HG03135 (cell line): ENCODE measurements around the gene GLP1R.

Experiments used
- ATAC-seq: cut with Tn5 transposase; IDR thresholded peaks from one replicate; pipeline ENCODE4 v1.9.1; 2021; ENCODE audit warnings: mild to moderate bottlenecking, moderate library complexity; ENCODE audit not compliant: unreplicated experiment

The GLP1R gene

GRCh38 chr6:39043776-39044175 is 4.8 kb upstream of the GLP1R start:
- ATAC-seq: no peak

GRCh38 chr6:39044181-39044580 is 4.4 kb upstream of the GLP1R start:
- no peak for ATAC-seq

DNA sequence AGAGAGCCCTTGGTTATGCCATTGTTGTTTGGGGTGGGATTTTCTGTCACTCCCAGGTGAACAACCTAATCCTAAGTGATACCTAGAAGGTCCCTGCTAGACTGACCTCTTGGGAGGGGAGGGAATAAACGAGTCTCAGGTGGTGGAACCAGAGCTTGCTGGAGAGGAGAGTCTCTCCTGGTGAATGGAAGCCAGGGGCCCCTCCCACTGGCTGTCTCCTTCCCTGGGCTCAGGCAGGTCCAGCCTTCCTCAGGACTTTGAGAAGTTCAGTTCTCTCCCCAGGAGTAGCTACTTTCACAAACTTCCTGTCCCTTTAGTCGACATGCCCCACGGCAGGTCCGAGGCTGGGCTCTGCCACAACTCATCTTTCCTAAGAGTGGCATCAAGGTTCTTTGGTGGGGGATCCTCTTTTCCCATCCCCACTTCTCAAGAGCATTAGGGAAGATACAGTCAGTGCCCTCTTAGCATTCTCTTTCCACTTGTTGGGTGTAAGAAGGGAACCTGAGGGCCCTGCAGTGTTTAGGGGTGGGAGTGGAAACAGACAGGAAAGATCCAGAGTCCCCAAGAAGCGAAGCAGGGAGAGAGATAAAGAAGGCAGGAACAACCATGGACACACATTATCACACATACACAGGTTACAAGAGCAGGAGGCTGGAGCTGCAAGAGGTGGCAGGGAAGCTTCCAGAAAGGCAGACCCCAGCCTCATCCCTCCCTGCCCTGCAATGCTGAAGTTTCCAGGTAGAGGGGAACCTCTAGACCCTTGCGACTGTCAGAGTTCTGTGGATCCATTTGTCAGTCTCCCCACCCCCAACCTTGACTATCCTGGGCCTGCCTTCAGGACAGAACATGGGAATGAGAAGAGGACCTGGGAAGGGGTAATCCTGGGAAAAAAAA is 900 bp upstream of the GLP1R start:
- no peak for ATAC-seq

DNA sequence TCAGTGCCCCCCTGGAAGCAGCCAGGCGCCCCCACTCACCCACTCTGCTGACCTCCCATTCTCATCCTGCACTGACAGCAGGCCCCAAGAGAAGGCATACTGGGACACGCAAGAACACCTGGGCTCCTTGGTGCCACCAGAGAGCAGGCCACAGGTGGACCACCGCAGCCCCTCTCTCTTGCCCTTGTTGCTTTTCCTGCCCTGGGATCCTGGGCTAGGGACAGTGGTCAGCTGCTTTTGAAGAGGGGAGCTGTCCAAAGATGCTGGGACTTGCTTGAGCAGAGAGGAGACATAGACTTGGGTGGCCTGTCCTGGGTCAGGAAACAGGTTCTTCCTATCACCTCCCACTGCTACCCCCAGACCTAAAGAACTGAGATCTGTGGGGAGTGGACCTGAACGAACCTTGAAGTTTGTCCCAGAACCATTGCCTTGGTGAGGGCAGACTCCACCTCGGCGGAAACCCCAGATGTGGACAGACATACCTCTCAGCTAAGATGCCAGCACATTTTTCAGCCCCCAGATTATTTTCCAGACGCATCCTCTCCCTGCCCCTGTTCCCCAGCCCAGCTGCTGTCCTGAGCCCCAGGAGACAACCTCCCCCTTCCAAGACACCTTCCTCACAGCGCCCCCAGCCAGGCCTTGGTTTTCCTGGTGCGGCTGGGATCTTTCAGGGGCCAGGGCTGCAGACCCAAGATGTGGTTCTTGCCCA is 1.1 kb downstream of the GLP1R start:
- no peak for ATAC-seq

GRCh38 chr6:39050453-39051112 is 2.0 kb downstream of the GLP1R start:
- ATAC-seq: no peak

GRCh38 chr6:39051399-39052122 is 3.0 kb downstream of the GLP1R start:
- ATAC-seq: no peak

- ATAC-seq: no peak
Measured at GRCh38 chr6:39053016-39053624, 4.5 kb downstream of the GLP1R start.

DNA sequence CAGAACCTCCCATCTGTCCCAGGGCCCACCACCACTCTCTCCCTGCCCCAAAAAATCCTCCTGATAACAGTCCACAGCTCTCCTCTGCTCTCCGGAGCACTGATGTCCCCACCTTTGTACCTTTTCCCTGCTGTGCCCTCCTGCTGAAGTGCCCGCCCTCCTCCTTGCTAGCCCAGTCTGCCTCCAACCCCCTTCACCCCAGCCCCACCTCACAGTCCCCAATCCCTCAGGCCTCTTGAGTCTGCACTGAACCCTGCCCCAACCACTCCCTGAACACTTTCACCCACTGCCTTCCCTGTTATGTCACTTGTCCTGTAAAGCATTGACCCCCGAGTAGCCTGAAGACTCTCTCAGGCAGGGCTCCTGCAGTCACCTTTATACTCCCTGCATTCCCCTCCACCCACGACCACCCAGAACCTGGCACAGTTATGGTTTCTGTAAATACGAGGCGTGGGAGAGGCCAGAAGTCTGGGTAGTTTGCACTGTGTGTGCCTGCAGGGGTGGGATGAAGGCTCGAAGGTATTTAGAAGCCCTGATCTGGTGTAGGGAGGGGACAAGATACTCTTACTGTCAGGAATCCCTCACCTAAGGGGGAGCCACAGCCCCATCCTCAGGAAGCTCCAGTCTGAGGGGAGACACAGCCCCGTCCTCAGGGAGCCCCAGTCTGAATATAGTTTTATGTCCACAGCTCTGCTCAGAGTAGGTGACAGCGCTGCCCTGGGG is 5.4 kb downstream of the GLP1R start:
- no peak for ATAC-seq

DNA sequence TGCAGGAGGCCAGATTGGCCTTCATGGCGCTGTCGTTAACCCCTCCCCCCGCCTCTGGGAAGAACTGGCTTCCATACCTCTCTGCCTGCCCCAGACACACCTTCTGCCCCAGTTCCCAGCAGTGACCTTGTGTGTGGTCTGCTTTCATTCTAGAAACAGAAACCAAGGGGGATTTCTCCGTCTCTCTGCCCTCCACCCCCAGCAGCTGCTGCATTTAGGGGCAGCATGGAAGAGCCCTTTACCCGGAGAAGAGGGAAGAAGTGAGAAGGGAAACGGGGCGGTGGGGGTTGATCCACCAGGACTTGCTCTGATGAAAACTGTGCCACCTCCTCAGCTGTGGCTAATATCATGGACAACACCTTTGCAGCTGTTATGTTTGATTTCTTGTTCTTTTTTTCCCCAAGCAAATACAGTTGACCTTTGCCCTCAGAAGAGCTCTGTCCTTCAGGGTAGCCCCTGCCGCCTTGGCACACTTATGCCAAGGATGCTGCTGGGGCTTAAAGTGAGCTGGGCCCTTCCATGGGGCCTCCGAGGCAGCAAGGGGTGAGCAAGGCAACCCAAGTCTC is 6.1 kb downstream of the GLP1R start:
- ATAC-seq: no peak

- no peak for ATAC-seq
Measured at GRCh38 chr6:39055661-39056060, 7.1 kb downstream of the GLP1R start.

DNA sequence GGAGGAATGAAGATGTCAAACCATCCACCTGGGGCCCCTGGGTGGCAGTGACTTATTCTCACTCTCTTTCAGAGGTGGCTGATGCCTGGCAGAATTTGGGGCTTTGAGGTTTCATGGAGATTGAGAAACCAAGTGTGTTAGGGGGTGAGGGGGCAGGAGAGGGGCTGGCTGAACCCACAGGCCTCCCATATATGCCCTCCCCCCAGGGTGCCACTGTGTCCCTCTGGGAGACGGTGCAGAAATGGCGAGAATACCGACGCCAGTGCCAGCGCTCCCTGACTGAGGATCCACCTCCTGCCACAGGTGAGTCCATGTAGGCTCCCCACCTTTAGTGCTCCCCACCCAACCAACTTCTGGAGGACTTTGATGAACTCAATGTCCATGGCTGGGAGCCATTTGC is 7.6 kb downstream of the GLP1R start:
- no peak for ATAC-seq

GRCh38 chr6:39056681-39057080 is 8.1 kb downstream of the GLP1R start:
- no peak for ATAC-seq

- no peak for ATAC-seq
Measured at GRCh38 chr6:39057251-39058155, 8.9 kb downstream of the GLP1R start.

GRCh38 chr6:39058471-39059147 is 10.0 kb downstream of the GLP1R start:
- ATAC-seq: no peak

DNA sequence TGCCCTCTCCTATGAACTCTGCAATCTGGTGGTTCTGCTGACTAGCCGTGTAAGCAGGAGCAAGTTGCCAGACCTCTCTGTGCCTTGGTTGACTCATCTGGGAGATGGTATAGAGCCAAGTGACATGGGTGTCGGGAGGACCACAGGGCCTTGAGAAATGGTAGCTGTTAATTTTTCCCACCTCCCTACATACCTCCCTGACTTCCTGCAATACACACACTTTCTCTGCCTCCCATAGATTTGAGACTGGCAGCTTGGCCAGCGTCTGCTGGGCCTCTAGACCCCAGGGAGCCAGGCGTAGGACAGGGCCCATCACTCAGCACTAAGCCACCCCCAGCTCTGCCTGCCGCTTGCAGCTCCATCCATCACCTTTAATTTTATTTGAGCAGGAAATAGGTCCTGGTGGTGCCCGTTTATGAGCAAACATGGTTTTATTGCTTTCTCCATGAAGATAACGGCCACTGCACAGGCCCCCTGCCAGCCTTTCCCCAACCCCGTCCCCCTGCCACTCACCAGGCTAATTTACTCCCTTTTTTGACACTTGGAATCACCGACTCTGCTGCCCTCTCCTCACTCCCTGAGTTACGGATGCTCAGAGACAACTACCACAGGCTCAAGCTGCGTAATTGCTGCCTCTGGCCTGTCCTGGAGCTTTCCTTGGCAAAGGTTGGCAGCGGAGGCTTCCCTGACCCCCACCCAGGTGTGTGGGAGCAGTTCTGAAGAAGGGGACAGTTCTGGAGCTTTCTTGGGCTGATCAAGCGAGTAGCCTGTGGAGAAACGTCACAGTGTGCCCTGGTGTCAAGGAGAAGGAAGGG is 11.1 kb downstream of the GLP1R start:
- no peak for ATAC-seq

- ATAC-seq: no peak
Measured at GRCh38 chr6:39060467-39061160, 12.0 kb downstream of the GLP1R start.

GRCh38 chr6:39061182-39061581 is 12.6 kb downstream of the GLP1R start:
- ATAC-seq: no peak
